ACHN (cell line): ENCODE results near the gene TSPAN6.

Experiments used
- DNase-seq: peaks from one replicate; pipeline ENCODE4 v3.0.0-alpha.2; 2015
- in situ Hi-C: cut with HindIII; loops from 2 replicates; pipeline ENCODE4 v1.10.0; 2017; ENCODE audit warnings: low sequenced_read_pairs, low pct_ligation_motif_present, low pct_unique_long_range_greater_than_20kb

The TSPAN6 gene

GRCh38 chrX:100649550-100650356 is 13.1 kb upstream of the TSPAN6 start:
- in situ Hi-C loops = no loop called here
- DNase-seq = no peak

DNA sequence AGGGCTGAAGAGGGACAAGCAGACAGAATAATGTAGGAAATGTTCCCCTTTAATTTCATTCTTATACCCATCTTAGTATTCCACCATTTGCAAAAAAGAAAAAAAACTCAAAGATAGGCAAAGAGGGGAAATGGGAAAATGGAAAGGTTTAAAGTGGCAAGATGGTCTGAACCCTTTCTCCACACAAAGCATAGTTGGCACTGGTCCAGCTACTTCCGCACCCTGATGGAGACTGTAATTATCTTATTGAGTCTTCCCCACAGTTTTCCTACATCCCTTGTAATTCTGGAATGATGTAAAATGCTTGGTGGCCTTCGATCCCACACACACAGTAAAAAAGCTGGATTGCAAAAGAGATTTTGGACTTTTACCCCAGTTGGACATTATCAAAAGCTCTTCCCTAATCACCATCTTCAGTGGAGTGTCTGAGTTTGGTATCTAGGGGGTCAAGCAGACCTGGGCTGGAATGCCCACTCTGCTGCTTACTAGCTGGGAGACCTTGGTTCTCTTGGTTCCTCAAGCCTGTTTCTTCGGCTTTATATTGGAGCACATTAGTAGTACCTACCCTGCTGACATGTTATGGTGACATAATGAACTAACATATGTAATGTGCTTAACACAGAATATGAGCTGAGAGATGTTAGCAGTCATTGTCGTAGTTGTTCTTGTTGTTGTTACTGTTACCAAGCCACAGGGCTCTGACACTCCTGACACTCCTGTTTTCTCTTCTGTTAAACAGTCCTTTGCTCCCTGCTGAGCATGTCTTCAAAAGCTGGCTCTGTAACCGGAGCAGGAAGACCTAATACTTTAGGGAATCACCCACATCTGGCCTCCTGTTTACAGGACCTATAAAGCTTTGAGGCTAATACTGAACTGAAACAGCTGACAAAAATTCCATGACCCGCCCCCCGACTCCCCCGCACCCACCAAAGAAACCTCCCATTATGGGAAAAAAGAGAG is 12.1 kb upstream of the TSPAN6 start:
- in situ Hi-C loops = no loop called here
- no peak for DNase-seq

- DNase-seq = no peak
- in situ Hi-C loops = no loop called here
Measured at GRCh38 chrX:100647739-100648138, 11.1 kb upstream of the TSPAN6 start.

- no peak for DNase-seq
- in situ Hi-C loops = no loop called here
Measured at GRCh38 chrX:100647095-100647494, 10.5 kb upstream of the TSPAN6 start.

DNA sequence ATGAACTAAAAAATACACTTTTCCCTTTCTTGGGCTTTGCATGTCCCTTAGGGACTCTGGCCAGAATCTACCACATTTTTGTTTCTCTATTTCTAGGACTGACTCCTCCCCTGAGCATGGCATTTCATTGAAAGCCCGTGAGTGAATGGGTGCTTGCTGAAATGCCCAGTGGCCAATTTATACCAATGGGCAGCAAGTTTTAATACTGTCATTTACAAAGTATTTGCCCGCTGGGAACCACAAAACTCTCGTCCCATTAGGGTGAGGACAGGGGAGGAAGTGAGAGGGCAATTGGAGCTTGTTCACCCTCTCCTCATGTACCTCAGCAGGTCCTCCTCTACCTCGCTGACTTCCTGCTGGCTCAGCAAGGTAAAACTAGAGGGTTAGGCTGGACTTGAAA is 8.5 kb upstream of the TSPAN6 start:
- no peak for DNase-seq
- in situ Hi-C loops = no loop called here

- DNase-seq = peak; percentile 73
- in situ Hi-C loops = no loop called here
Measured at GRCh38 chrX:100643956-100644860, 7.6 kb upstream of the TSPAN6 start, which contains the start of gene SRPX2. TSS of gene SRPX2 (plus strand) at chrX:100644199. CDS start at chrX:100646323, 2,124 bp downstream.

GRCh38 chrX:100643212-100643611 is 6.6 kb upstream of the TSPAN6 start:
- in situ Hi-C loops = no loop called here

DNA sequence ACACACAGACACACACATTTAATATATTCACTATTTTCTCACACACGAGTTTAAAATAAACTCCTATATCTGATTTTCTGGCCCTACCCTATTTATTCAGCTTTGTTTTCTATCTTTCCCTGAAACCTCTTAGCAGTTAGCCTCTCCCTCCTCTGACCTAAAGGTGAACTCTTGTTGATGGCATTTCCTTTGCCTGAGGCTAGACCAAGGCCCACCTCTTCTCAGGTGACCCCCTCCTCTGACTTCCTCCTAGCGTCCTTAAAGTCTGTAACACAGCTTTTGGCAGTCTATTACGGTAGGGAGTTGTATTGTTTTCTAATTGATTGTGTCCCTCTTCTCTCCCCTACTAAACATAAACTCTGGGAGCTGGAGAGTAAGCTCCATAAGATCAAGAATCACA is 5.7 kb upstream of the TSPAN6 start:
- in situ Hi-C loops = no loop called here
- no peak for DNase-seq

More at GRCh38 chrX:100643212-100643611, 6.6 kb upstream of the TSPAN6 start:
- no peak for DNase-seq

DNA sequence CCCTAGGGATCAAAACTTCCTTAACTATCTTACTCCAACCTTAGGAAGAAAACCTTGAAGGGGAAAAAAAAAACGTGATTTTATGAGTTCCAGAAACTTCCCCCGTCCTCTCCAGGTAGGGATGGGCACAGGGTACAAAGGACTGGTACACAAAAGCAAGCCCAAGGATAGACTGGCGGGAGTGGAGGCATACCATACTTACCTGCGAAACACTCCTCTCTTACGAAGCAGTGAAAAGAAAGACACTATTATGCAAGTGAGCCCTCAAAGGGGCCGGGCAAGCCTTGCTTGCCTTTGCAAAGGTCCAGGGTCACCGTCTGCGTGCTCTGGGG is 651 bp downstream of the TSPAN6 start:
- no peak for DNase-seq
- in situ Hi-C loops = no loop called here

DNA sequence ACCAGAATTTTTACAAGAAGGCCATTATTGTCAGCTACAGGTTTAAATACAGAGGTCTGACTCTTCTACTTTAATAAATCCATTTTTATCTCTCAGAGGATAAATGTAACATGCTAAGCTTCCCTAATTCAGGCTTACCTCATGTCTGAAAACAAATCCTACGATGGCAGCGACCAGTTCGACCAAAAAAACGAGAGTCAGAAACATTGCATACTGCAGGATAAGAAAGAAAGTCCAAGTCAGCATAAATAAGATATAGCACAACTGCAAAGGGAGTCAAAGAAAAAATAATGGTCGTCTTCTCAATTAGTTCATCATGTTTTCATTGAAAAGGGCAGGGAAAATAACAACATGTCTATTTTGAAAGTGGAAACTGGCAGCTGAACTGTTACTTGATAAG is 1.6 kb downstream of the TSPAN6 start:
- no peak for DNase-seq
- in situ Hi-C loops = no loop called here

GRCh38 chrX:100625985-100626491 is 10.6 kb downstream of the TSPAN6 start:
- in situ Hi-C loops = no loop called here
- DNase-seq = no peak

- in situ Hi-C loops = no loop called here
- DNase-seq = no peak
Measured at GRCh38 chrX:100623001-100623400, 13.6 kb downstream of the TSPAN6 start.

GRCh38 chrX:100615005-100615404 is 21.6 kb downstream of the TSPAN6 start:
- in situ Hi-C loops = no loop called here
- DNase-seq = peak; percentile 66

DNA sequence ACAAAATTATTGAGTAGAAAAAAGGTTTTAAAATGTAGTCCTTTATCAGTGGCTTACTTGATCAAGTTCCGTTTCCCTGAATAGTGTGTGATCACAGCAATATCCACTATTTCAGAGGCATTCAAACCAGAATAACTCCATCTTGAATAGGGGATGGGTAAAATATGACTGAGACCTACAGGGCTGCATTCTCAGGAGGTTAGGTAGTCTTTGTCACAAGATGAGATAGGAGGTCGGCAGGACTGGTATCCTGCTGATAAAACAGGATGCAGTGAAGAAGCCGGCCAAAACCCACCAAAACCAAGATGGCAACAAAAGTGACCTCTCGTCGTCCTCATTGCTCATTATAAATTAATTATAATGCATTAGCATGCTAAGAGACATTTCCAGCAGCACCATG is 24.7 kb downstream of the TSPAN6 start:
- in situ Hi-C loops = no loop called here
- no peak for DNase-seq

DNA sequence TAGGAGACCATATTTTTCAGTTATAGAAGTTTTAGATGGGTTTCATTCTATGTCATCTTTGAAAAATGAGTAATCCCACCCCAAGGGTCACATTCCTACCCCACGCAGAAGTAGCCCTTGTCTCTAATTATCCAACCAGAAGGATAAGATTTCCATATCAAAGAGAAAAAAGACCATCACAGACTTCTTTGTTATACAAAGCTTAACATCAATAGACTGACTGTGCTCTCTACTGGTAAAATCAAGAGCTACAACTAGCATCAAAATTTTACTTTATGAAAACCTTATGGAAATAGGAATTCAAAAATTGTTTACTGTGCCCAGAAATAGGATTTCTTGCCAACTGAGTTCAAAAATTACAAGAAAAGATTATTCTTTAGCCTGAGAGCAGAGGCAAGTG is 27.0 kb downstream of the TSPAN6 start:
- in situ Hi-C loops = no loop called here
- DNase-seq = no peak

- no peak for DNase-seq
- in situ Hi-C loops = no loop called here
Measured at GRCh38 chrX:100606753-100607152, 29.9 kb downstream of the TSPAN6 start.

- in situ Hi-C loops = no loop called here
- no peak for DNase-seq
Measured at GRCh38 chrX:100600758-100601157, 35.8 kb downstream of the TSPAN6 start.

DNA sequence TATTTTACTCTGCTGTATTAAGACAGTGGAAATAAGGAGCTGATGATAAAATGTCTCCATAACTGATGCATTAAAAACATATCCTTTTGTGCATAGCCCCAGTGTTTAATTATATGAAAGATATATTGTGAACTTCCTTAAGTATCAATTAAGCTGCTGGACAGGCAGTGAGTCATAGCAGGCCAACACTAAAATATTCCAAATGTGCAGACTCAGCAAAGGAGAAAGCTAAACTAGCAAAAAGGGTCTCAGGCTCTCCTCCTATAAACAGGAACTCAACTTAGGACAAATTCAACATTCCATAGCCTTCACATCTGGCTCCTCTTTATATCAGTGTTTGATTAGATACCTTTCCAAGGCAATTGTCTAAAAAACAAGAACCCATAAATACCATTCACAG is 36.3 kb downstream of the TSPAN6 start:
- in situ Hi-C loops = no loop called here
- DNase-seq = no peak
